GM21825 (cell line): ENCODE results near the gene CRAT.

Source experiments
- ATAC-seq: cut with Tn5 transposase; IDR thresholded peaks from one replicate; pipeline ENCODE4 v1.9.1; 2021; ENCODE audit warnings: mild to moderate bottlenecking, moderate library complexity; ENCODE audit not compliant: unreplicated experiment

The CRAT gene

GRCh38 chr9:129068990-129069861 is 41.4 kb downstream of the CRAT start:
- peak; percentile 72 for ATAC-seq

DNA sequence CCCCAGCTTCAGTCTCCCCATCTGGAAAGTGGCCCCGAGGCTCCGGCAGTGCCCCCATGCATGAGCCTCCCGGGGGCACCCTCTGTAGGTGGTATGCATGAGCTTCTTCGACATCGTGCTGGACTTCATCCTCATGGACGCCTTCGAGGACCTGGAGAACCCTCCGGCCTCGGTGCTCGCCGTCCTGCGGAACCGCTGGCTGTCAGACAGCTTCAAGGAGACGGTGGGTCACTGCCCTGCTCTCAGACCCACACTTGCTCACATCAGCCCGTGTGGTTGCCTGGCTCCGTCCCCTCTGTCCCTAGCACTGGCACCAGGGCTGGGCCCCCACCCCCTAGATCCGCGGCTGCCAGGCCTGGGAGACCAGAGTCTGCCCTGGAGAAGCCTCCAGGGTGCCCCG is 42.5 kb downstream of the CRAT start:
- no peak for ATAC-seq

- ATAC-seq: no peak
Observed at GRCh38 chr9:129064499-129064908, 46.1 kb downstream of the CRAT start.

GRCh38 chr9:129063061-129063460 is 47.5 kb downstream of the CRAT start:
- no peak for ATAC-seq

- no peak for ATAC-seq
Observed at GRCh38 chr9:129060991-129061390, 49.6 kb downstream of the CRAT start.

- no peak for ATAC-seq
Observed at GRCh38 chr9:129059796-129060785, 50.5 kb downstream of the CRAT start.

- ATAC-seq: no peak
Observed at GRCh38 chr9:129058965-129059795, 51.4 kb downstream of the CRAT start.

DNA sequence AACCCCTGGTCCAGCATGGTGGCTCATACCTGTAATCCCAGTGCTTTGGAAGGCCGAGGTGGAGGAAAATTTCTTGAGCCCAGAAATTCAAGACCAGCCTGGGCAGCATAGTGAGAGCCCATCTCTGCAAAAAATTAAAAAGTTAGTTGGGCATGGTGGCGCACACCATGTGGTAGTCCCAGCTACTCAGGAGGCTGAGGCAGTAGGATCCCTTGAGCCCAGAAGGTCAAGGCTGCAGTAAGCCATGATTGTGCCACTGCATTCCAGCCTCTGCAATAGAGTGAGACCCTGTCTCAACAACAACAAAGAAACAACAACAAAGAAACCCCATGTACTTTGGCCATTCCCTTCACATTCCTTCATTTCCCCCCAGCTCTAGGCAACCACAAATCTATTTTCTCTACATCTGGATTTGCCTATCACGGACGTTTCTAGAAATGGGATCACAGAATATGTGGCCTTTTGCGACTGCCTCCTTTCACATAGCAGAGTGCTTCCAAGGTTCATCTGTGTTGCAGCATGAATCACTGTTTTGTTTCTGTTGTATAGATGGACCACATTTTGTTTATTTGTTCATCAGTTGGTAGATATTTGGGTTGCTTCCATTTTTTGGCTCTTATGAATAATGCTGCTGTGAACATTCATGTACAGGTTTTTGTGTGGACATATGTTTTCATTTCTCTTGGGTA is 56.3 kb downstream of the CRAT start:
- no peak for ATAC-seq

DNA sequence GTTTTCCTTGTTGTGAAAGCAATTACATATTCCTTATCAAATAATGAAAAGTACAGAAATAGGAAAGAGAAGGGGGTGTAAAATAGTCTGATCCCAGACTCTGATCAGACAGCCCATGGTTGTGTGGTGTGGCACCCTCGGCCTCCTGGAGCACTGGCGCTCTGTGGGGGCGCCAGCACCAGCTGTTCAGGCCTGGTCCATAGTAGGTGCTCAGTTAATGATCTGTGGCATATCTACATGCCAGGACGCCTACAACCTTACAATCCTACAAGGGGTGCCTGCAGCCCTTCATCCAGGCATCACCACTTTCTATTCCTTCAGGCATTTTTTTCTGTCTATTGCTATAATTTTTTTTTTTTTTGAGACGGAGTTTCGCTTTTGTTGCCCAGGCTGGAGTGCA is 57.6 kb downstream of the CRAT start:
- ATAC-seq: no peak

DNA sequence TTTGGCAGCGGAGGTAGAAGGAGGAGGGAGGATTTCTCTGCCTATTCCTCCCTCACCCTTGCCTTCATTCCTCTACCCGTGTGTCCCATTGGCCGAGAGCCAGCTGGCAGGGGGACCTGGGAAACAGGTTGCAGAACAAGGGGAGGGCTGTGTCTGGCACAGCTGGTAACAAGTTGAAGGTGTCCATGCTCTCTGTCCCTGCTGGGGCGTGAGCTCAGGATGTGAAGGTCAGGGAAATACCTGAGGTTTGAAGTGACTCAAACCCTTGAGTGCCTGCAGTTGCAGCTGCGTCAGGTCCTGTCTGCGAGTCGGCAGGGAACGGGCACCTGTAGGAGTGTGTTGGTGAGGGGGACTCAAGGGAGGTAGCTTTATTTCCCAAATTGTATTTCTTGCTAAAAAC is 58.0 kb downstream of the CRAT start:
- ATAC-seq: no peak
